Left ventricle myocardium inferior (tissue), 1 donor: ENCODE data around the gene GAL. TPM values are rescaled to one million over a fixed set of nuclear protein-coding genes. Genes with fewer than 3 reads are reported as not detected.

Experiments used
- DNase-seq: peaks from one replicate; pipeline ENCODE4 v3.0.0-alpha.2; 2020
- H3K27ac ChIP-seq: fragments of 200-600 bp; replicated peaks from 2 replicates; pipeline ENCODE4 v1.8.0; 2021
- H3K27me3 ChIP-seq: fragments of 200-600 bp; 2 replicates; pipeline ENCODE4 v1.8.0; 2021; ENCODE audit warnings: low read depth
- H3K36me3 ChIP-seq: fragments of 200-600 bp; 2 replicates; pipeline ENCODE4 v1.8.0; 2021
- H3K4me1 ChIP-seq: fragments of 200-600 bp; 2 replicates; pipeline ENCODE4 v1.8.0; 2021
- H3K4me3 ChIP-seq: fragments of 200-600 bp; 2 replicates; pipeline ENCODE4 v1.8.0; 2021; ENCODE audit warnings: mild to moderate bottlenecking, moderate library complexity
- H3K9me3 ChIP-seq: fragments of 200-600 bp; replicated peaks from 2 replicates; pipeline ENCODE4 v1.8.0; 2021
- CTCF ChIP-seq: fragments of 200-600 bp; IDR thresholded peaks from 2 replicates; pipeline ENCODE4 v1.8.0; 2021; ENCODE audit warnings: antibody characterized with exemption, mild to moderate bottlenecking, borderline replicate concordance
- intact Hi-C: fragments of 100-400 bp; cut with micrococcal nuclease; formaldehyde crosslinking; loops from one replicate; pipeline ENCODE4 v1.11.0; 2022
- total RNA-seq: library from RNA; stranded (reverse); fragmentation: NEBNext Ultra II Directional; extraction: Animal tissue kit (Norgen Biotek cat#: 25700); gene quantifications from one replicate; pipeline ENCODE4 v1.2.1, GENCODE V29; 2021
- donor health status: DM: no; HTN: yes; CAD: no; lungs with severe emphysema.

Gene GAL
- total RNA-seq, 1 donor from 2014 or later, result 0.58 TPM

- H3K9me3 ChIP-seq, result peaks cover 13% of the 10 kb centered on the region
- no peaks in the 10 kb centered on the region for H3K4me1 ChIP-seq
- no peak for TF ChIP-seq CTCF
- intact Hi-C loops, result no loop called here
- H3K27me3 ChIP-seq, result peaks cover 77% of the 10 kb centered on the region
- H3K27ac ChIP-seq, result no peak overlapping the region
- H3K36me3 ChIP-seq, result no peaks in the 10 kb centered on the region
- H3K4me3 ChIP-seq, result no peak overlapping the region
- DNase-seq, result no peak
Observed at GRCh38 chr11:68652683-68653156, 31.6 kb upstream of the GAL start.

GRCh38 chr11:68653486-68654430, 30.6 kb upstream of the GAL start:
- intact Hi-C loops, result no loop called here
- H3K36me3 ChIP-seq, result no peaks in the 10 kb centered on the region
- no peak for TF ChIP-seq CTCF
- no peak overlapping the region for H3K27ac ChIP-seq
- H3K4me1 ChIP-seq, result peaks cover 1% of the 10 kb centered on the region
- no peak for DNase-seq
- no peak overlapping the region for H3K4me3 ChIP-seq
- peaks cover 72% of the 10 kb centered on the region for H3K27me3 ChIP-seq
- H3K9me3 ChIP-seq, result peaks cover 13% of the 10 kb centered on the region

GRCh38 chr11:68654978-68655377, 29.4 kb upstream of the GAL start:
- intact Hi-C loops, result no loop called here
- DNase-seq, result no peak
- Histone ChIP-seq H3K36me3 (no peaks in the 10 kb centered on the region), H3K27me3 (peaks cover 59% of the 10 kb centered on the region), H3K4me1 (peaks cover 11% of the 10 kb centered on the region), H3K4me3 (no peak overlapping the region), H3K27ac (no peak overlapping the region), H3K9me3 (peaks cover 13% of the 10 kb centered on the region)
- TF ChIP-seq CTCF, result no peak

- H3K4me1 ChIP-seq, result peaks cover 11% of the 10 kb centered on the region
- peaks cover 13% of the 10 kb centered on the region for H3K9me3 ChIP-seq
- no peak overlapping the region for H3K27ac ChIP-seq
- intact Hi-C loops, result no loop called here
- no peaks in the 10 kb centered on the region for H3K36me3 ChIP-seq
- H3K27me3 ChIP-seq, result peaks cover 55% of the 10 kb centered on the region
- TF ChIP-seq CTCF, result no peak
- no peak for DNase-seq
- no peak overlapping the region for H3K4me3 ChIP-seq
Observed at GRCh38 chr11:68655406-68655805, 28.9 kb upstream of the GAL start.

- DNase-seq, result no peak
- no peak overlapping the region for H3K27ac ChIP-seq
- peaks cover 13% of the 10 kb centered on the region for H3K9me3 ChIP-seq
- no peaks in the 10 kb centered on the region for H3K36me3 ChIP-seq
- no peak for TF ChIP-seq CTCF
- no peak overlapping the region for H3K4me3 ChIP-seq
- peaks cover 52% of the 10 kb centered on the region for H3K27me3 ChIP-seq
- intact Hi-C loops, result no loop called here
- H3K4me1 ChIP-seq, result peaks cover 11% of the 10 kb centered on the region
Observed at GRCh38 chr11:68655806-68656205, 28.5 kb upstream of the GAL start.
